ENCODE measurements around the gene WNT9A. TPM values are rescaled to one million over a fixed set of nuclear protein-coding genes. Genes with fewer than 3 reads are reported as not detected.

The WNT9A gene
- total RNA-seq, 2 experiments from 2014 or later: not detected

DNA sequence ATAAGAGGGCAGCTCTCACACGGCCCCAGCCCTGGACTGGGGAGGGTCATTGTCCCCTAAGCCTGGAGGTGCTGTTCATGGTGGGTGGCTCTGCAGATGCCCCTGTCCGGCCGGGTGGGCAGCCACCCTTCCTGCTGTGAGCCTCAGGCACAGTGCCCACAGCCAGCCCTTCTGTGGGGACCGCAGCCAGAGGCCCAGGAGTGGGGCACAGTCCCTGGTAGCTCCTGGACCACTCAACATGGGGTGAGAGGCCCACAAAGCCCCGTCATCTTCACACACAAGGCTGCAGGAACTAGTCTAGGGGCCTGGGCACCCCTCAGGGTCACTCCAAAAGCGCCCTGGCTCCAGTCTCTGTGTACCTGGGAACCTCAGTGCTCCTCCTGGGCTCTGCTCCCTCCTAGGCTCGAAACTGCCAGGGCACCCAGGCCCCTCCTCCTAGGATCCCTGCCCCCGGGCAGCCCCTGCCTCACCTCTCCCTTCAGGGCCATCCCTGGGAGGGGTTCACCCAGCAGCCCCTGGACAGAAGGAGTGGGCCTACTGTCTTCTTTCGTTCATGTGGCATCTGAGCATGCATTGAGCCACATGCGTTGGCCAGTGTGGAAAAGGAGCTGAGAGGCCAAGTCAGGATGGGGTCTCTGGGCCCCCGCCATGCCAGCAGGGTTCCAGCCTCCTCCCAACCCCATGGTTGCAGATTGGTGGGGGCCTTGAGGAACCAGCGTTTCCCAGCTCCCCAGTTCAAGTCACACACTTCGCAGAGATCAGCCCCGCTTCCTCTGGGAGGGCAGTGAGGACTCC, 43.0 kb downstream of the WNT9A start:
- no peaks in the 10 kb centered on the region for H3K79me2 ChIP-seq (ENCODE audit: insufficient read depth, low read depth, low read length)
- H3K36me3 ChIP-seq (ENCODE audit: insufficient read depth, low read length): no peaks in the 10 kb centered on the region
- BruUV-seq (replicated peaks): no TSS peak
- no peak overlapping the region for H2AFZ ChIP-seq (ENCODE audit: low read length)
- H3K4me3 ChIP-seq (ENCODE audit: low read depth, low read length, poor library complexity, severe bottlenecking): no peak overlapping the region
- H3K9me3 ChIP-seq (ENCODE audit: low read length): no peaks in the 10 kb centered on the region
- H3K27ac ChIP-seq (ENCODE audit: low read depth, low read length, poor library complexity, severe bottlenecking): no peak overlapping the region
- DNase-seq (ENCODE audit: low spot score): no peak
- H3K4me1 ChIP-seq (ENCODE audit: insufficient read depth, low read length, poor library complexity, severe bottlenecking): no peaks in the 10 kb centered on the region
- no peaks in the 10 kb centered on the region; the same call in 1 of the 2 replicates for H4K20me1 ChIP-seq (ENCODE audit: insufficient read depth, low read length)
- no peaks in the 10 kb centered on the region for H3K9me2 ChIP-seq (ENCODE audit: insufficient read depth, low read length)
- CTCF ChIA-PET (ENCODE audit: unreplicated experiment): no interaction called here
- no peak for TF ChIP-seq EZH2phosphoT487 (IDR thresholded peaks at IDR 0.05; ENCODE audit: borderline replicate concordance, low read depth, low read length)
- TF ChIP-seq, protein P1, sequence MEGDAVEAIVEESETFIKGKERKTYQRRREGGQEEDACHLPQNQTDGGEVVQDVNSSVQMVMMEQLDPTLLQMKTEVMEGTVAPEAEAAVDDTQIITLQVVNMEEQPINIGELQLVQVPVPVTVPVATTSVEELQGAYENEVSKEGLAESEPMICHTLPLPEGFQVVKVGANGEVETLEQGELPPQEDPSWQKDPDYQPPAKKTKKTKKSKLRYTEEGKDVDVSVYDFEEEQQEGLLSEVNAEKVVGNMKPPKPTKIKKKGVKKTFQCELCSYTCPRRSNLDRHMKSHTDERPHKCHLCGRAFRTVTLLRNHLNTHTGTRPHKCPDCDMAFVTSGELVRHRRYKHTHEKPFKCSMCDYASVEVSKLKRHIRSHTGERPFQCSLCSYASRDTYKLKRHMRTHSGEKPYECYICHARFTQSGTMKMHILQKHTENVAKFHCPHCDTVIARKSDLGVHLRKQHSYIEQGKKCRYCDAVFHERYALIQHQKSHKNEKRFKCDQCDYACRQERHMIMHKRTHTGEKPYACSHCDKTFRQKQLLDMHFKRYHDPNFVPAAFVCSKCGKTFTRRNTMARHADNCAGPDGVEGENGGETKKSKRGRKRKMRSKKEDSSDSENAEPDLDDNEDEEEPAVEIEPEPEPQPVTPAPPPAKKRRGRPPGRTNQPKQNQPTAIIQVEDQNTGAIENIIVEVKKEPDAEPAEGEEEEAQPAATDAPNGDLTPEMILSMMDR (conservative IDR thresholded peaks at IDR 0.05; ENCODE audit: low read length): no peak
- intact Hi-C loops (cut with micrococcal nuclease; ENCODE audit: unreplicated experiment): no loop called here
- POLR2A ChIA-PET: no interaction called here
- no peak overlapping the region for H3K4me2 ChIP-seq (ENCODE audit: low read length)

DNA sequence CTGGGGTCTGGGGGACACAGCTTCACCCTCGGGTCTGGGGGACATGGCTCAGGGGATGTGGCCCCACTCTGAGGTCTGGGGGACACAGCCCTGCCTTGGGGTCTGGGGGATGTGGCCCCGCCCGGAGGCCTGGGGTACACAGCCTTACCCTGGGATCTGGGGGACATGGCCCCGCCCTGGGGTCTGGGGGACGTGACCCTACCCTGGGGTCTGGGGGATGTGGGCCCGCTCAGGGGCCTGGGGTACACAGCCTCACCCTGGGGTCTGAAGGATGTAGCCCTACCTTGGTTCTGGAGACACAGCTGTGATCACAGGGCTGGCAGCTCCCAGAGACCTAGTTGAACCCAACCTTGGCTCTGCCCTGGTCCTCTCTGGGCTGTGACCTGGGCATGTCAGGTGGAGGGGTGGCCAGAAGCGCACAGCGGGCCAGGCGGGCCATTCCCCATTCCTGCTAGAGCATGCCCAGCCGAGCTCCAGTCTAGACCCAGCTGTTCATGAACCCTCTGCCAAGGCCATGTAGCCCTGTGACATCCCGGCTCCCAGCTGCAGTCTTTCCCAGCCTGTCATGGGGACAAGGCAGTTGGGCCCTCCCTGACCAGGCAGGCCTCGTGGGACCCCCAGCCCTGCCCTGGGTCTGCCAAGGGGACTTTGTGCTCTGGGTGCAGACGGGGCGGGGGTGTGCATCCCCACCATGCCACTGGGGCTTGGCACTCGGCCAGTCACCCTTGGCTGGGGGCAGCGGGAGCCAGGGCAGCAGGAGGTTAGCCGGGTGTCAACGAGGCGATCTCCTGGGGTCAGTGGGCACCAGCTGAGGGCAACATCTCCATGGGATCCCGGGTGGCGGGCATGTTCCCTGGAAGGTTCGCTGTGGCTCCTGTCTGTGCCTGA, 43.9 kb downstream of the WNT9A start:
- POLR2A ChIA-PET: no interaction called here
- Histone ChIP-seq H3K9me2 (ENCODE audit: insufficient read depth, low read length) (no peaks in the 10 kb centered on the region), H3K9me3 (ENCODE audit: low read length) (no peaks in the 10 kb centered on the region), H4K20me1 (ENCODE audit: insufficient read depth, low read length) (no peaks in the 10 kb centered on the region; the same call in 1 of the 2 replicates), H3K4me3 (ENCODE audit: low read depth, low read length, poor library complexity, severe bottlenecking) (no peak overlapping the region), H2AFZ (ENCODE audit: low read length) (no peak overlapping the region), H3K4me1 (ENCODE audit: insufficient read depth, low read length, poor library complexity, severe bottlenecking) (no peaks in the 10 kb centered on the region), H3K4me2 (ENCODE audit: low read length) (no peak overlapping the region), H3K36me3 (ENCODE audit: insufficient read depth, low read length) (no peaks in the 10 kb centered on the region), H3K27ac (ENCODE audit: low read depth, low read length, poor library complexity, severe bottlenecking) (no peak overlapping the region), H3K79me2 (ENCODE audit: insufficient read depth, low read depth, low read length) (no peaks in the 10 kb centered on the region)
- DNase-seq (ENCODE audit: low spot score): no peak
- CTCF ChIA-PET (ENCODE audit: unreplicated experiment): no interaction called here
- TF ChIP-seq EZH2phosphoT487 (IDR thresholded peaks at IDR 0.05; ENCODE audit: borderline replicate concordance, low read depth, low read length): no peak
- TF ChIP-seq, protein P1 (conservative IDR thresholded peaks at IDR 0.05; ENCODE audit: low read length): no peak
- intact Hi-C loops (cut with micrococcal nuclease; ENCODE audit: unreplicated experiment): no loop called here
- BruUV-seq (replicated peaks): no TSS peak
